Purkinje cell (primary cell): ENCODE results near the gene FASTK. TPM values are rescaled to one million over a fixed set of nuclear protein-coding genes. Genes with fewer than 3 reads are reported as not detected.

Source experiments
- polyA plus RNA-seq: library from polyadenylated mRNA; unstranded; fragments of >200 nt; fragmentation: Nextera tagmentation; gene quantifications from 2 replicates; pipeline ENCODE4 v1.2.1, GENCODE V29; 2014

The FASTK gene, protein sequence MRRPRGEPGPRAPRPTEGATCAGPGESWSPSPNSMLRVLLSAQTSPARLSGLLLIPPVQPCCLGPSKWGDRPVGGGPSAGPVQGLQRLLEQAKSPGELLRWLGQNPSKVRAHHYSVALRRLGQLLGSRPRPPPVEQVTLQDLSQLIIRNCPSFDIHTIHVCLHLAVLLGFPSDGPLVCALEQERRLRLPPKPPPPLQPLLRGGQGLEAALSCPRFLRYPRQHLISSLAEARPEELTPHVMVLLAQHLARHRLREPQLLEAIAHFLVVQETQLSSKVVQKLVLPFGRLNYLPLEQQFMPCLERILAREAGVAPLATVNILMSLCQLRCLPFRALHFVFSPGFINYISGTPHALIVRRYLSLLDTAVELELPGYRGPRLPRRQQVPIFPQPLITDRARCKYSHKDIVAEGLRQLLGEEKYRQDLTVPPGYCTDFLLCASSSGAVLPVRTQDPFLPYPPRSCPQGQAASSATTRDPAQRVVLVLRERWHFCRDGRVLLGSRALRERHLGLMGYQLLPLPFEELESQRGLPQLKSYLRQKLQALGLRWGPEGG
- 1.3 and 1.9 TPM in 2 replicates for polyA plus RNA-seq

DNA sequence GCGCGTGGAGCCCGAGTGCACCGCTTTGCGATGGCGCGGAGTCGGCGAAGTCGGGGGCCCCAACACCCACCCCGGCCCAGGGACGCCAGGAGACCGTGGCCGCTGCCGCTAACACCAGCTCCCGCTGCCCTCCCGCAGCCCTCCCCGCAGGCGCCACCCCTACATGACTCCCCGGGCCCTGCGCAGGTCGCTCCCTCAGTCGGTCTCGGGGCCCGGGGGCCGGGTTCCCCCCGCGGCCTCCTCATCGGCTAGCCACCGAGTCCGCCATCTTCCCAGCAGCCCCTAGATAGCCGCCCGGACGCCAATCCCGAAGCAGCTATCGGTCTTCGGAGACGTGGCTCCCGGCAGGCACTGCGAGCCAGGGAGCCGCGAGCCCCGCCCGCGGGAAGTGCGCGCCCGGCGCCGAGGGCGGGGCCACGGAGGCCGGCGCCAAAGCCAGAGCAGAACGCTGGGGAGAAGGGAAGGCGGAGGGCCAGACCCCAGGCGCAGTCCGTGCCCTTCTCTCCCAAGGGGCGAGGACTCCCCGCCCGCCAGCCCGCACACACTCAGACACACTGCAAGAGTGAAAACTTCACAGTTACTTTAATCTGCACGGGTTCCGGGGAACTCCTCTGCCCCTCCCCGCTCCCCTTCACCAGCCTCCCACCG is at the start of gene FASTK:
Gene FASTK (minus strand): TSS at position 288 of the 648 bp plus-strand sequence. CDS start 43 bp downstream, at position 245.

DNA sequence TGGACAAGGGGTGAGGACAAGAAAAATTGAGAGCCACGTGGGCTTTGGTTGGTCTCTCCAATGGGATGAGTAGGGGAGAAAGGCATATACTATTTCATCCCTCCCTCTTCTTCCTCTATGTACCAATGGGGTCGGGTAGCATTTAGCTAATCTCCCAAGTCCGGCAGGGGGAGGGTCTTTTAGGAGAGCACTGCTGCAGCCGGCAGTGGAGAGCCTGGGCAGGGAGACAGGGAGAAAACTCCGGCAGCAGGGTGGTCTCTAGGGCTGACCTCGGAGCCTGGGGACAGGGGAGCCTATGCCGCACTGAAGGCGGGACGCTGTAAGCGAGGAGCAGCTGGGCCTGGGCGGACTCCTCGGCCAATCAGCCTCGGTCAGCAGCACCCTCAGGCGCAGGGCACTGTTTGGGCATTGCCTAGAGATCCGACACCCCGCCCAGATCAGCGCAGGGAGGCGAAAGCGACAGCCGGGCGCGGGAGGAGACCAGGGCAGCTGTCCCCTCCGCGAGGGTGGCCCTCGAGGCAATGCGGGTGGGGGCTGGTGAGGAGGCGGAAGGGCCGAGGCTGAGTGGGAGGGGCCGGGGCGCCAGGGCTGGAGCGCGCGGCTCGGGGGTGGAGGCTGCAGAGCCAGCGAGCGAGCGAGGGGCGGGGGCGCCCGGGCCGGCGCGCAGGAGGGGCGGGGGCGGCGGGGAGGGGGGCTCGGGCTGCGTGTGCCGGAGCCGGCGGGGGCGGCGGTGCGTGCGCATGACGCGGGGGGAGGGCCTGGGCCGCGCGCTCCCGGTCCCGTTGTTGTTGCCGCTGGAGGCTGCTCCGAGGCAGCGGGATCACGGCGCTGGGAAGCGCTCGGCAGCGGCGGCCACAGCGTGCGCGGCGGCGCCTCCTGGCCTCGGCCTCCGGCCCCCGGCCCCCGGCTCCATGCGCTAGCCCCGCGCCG is 5.3 kb upstream of the FASTK start, which contains the start of gene AGAP3:
Gene AGAP3 (plus strand): TSS at position 785 of the 930 bp plus-strand sequence. CDS start 267 bp downstream, outside the sequence.

GRCh38 chr7:151083071-151083823 is 2.6 kb upstream of the FASTK start, which contains the start of gene TMUB1:
Gene TMUB1 (minus strand): TSS chr7:151083493. CDS start chr7:151082563, 930 bp downstream.

GRCh38 chr7:151059367-151060112 is 21.1 kb downstream of the FASTK start, which contains the start of gene SLC4A2:
Gene SLC4A2 (plus strand): TSS chr7:151059589. CDS start chr7:151061988, 2,399 bp downstream.

GRCh38 chr7:151057506-151057988 is 23.1 kb downstream of the FASTK start, which contains the start of gene CDK5:
Gene CDK5 (minus strand): TSS chr7:151057897. CDS start chr7:151057848, 49 bp downstream.

DNA sequence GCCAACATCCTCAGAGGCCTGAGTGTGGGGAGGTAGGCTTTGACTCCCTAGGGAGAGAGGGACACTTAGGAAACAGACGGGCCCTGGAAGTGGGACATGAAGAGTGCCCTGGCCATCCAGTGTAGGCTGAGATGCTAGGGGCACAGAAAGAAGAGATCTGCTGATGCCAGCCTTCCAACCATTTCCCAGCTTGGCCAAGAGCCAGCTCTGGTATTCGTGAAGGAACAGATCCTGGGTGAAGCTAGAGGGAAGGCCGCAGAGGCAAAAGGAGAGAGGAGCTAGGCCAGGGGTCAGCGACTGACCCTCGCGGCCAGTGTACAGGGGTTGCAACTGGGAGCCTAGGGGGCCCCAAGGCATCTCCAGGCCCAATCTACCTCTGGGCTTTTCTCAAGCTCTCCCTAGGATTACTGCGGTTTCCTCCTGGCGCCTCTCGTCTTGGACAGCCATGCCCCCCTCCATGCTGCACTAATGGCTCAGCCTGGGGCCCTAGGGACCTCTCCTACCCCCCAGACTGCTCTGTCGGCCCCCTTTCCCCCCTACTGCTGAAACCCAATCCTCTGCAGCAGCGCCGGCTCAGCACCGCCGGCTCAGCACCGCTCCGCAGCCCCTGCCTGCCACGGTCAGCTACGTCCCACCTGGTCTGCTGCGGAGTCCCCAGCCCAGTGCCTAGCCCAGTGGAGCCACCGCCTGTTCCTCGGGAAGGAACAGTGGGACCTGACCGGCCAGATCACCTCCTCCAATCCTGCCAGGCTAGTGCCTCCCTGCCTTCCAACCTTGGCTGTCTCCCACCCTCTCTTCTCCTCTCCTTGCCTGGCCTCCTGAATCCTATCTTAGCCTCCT is 32.4 kb downstream of the FASTK start, which contains the start of gene ASIC3:
Gene ASIC3 (plus strand): TSS at position 556 of the 840 bp plus-strand sequence. CDS start 355 bp downstream, outside the sequence.

DNA sequence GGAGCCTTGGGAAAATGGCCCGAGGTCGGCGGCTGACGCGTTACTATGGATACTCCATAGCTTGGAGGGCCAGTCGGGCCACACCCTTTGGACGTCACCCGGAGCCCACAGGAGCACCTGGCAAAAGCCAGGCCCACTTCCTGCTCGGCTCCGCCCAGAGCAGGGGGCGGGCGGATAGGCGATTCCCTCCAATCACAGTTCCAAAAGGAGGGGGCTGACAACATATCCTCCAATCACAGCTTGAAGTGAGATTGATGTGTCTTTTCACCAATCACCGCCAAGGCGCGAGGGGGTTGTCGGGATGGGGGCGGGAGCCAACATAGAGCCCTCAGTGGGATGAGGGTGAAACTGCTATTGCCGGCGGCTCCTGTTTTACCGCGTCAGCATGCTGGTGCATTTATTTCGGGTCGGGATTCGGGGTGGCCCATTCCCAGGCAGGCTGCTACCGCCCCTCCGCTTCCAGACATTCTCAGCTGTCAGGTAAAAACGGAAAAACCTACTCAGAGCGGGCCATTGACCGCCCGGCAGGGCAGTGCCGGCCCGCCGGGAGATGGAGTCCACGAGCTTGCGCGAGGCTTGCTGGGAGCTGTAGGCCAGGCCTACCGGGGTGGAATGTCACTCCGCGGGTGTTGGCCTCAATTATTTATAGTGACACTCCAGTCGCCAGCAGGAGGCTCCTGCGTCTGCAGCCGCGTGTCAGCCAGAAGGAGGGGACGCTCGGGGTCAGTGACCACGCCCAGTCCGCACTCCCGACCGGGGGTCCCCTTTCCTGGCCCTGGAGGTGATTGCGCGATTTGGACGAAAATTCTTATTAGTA is 52.3 kb downstream of the FASTK start, which contains the start of gene ABCB8:
Gene ABCB8 (plus strand): TSS at position 320 of the 817 bp plus-strand sequence. CDS start 66 bp downstream, at position 386.

Other genes with a start within 250 kb of the FASTK start
- gene AOC1, start 228.3 kb downstream of the FASTK start, polyA plus RNA-seq: not detected in 2 replicates
- gene KCNH2, start 102.5 kb downstream of the FASTK start, polyA plus RNA-seq: 4.1 and 6.4 TPM in 2 replicates
- gene NOS3, start 89.8 kb downstream of the FASTK start, polyA plus RNA-seq: not detected in 2 replicates
- 2.2 TPM in 2 replicates for gene ATG9B, start 56.3 kb downstream of the FASTK start, polyA plus RNA-seq
- gene ABCB8, start 52.4 kb downstream of the FASTK start, polyA plus RNA-seq: 2.3 and 3.6 TPM in 2 replicates
- 3.1 and 3.3 TPM in 2 replicates for gene ASIC3, start 32.3 kb downstream of the FASTK start, polyA plus RNA-seq
- 109 and 121 TPM in 2 replicates for gene CDK5, start 22.9 kb downstream of the FASTK start, polyA plus RNA-seq
- 2.2 and 8.2 TPM in 2 replicates for gene SLC4A2, start 21.2 kb downstream of the FASTK start, polyA plus RNA-seq
- gene TMUB1, start 2.7 kb upstream of the FASTK start, polyA plus RNA-seq: 0.53 TPM in 1 of 2 replicates, not detected in the other
- gene AGAP3, start 5.7 kb upstream of the FASTK start, polyA plus RNA-seq: 15.5 and 22.0 TPM in 2 replicates
- not detected in 2 replicates for gene GBX1, start 86.9 kb upstream of the FASTK start, polyA plus RNA-seq
- gene ASB10, start 106.4 kb upstream of the FASTK start, polyA plus RNA-seq: not detected in 2 replicates
- gene H2BK1, start 129.7 kb upstream of the FASTK start, polyA plus RNA-seq: not detected in 2 replicates
- 11.9 and 16.6 TPM in 2 replicates for gene ABCF2, start 146.4 kb upstream of the FASTK start, polyA plus RNA-seq
- 0.94 and 2.9 TPM in 2 replicates for gene CHPF2, start 151.7 kb upstream of the FASTK start, polyA plus RNA-seq
- 9.6 and 10.6 TPM in 2 replicates for gene SMARCD3, start 167.9 kb upstream of the FASTK start, polyA plus RNA-seq